KMS-11 (cell line): ENCODE results near the gene CYB5A.
"Not testable (repeated sequence)": the region's sequence is repeated elsewhere in the genome, so short reads cannot be mapped to it uniquely, and the experiment has no call there.

Source experiments
- H2AFZ ChIP-seq: fragments of 200-600 bp; sonication (generic); 2 replicates; pipeline ENCODE4 v1.6.1; 2016; ENCODE audit warnings: antibody characterized with exemption, mixed run types, low read depth
- H3K27ac ChIP-seq: fragments of 200-600 bp; sonication (generic); 2 replicates; pipeline ENCODE4 v1.6.1; 2016; ENCODE audit warnings: mild to moderate bottlenecking, mixed run types
- H3K27me3 ChIP-seq: fragments of 200-600 bp; sonication (generic); 2 replicates; pipeline ENCODE4 v1.6.1; 2017; ENCODE audit warnings: mild to moderate bottlenecking, low read depth, mixed run types, moderate library complexity; ENCODE audit not compliant: insufficient read depth
- H3K36me3 ChIP-seq: fragments of 200-600 bp; sonication (generic); 2 replicates; pipeline ENCODE4 v1.6.1; 2017; ENCODE audit warnings: mild to moderate bottlenecking, mixed run types; ENCODE audit not compliant: insufficient read depth
- H3K4me1 ChIP-seq: fragments of 200-600 bp; sonication (generic); 2 replicates; pipeline ENCODE4 v1.6.1; 2016; ENCODE audit warnings: mild to moderate bottlenecking, low read depth, mixed run types; ENCODE audit not compliant: poor library complexity, severe bottlenecking
- H3K4me2 ChIP-seq: fragments of 200-600 bp; sonication (generic); 2 replicates; pipeline ENCODE4 v1.7.0; 2016; ENCODE audit warnings: mild to moderate bottlenecking, mixed run types
- H3K4me3 ChIP-seq: fragments of 200-600 bp; sonication (generic); IDR thresholded peaks from 2 replicates; pipeline ENCODE4 v1.6.1; 2017; ENCODE audit warnings: low read depth, low read length, mixed read lengths; ENCODE audit not compliant: insufficient read depth
- H3K79me2 ChIP-seq: fragments of 200-600 bp; sonication (generic); 2 replicates; pipeline ENCODE4 v1.6.1; 2016; ENCODE audit warnings: low read depth, mixed run types; ENCODE audit not compliant: insufficient read depth
- H3K9ac ChIP-seq: fragments of 200-600 bp; sonication (generic); 2 replicates; pipeline ENCODE4 v1.6.1; 2016; ENCODE audit warnings: mild to moderate bottlenecking, mixed run types
- H4K20me1 ChIP-seq: fragments of 200-600 bp; sonication (generic); 2 replicates; pipeline ENCODE4 v1.6.1; 2016; ENCODE audit warnings: mild to moderate bottlenecking, mixed run types; ENCODE audit not compliant: insufficient read depth
- CTCF ChIP-seq: fragments of 200-600 bp; sonication (generic); conservative IDR thresholded peaks from 2 replicates; pipeline ENCODE4 v1.6.1; 2017; ENCODE audit warnings: low read depth, mild to moderate bottlenecking, antibody characterized with exemption, low read length, moderate library complexity, mixed read lengths

Gene CYB5A

GRCh38 chr18:74328206-74328605, 36.4 kb upstream of the CYB5A start:
- Histone ChIP-seq H4K20me1 (no peaks in the 10 kb centered on the region), H3K4me3 (no peak overlapping the region), H3K27me3 (no peaks in the 10 kb centered on the region), H3K4me1 (no peaks in the 10 kb centered on the region), H3K9ac (no peak overlapping the region), H2AFZ (no peak overlapping the region), H3K4me2 (no peak overlapping the region), H3K36me3 (no peaks in the 10 kb centered on the region), H3K27ac (no peak overlapping the region), H3K79me2 (no peaks in the 10 kb centered on the region)
- no peak for TF ChIP-seq CTCF

- not testable (repeated sequence) for H3K36me3 ChIP-seq, H3K27me3 ChIP-seq, H3K27ac ChIP-seq, H4K20me1 ChIP-seq, H3K4me1 ChIP-seq, H3K9ac ChIP-seq, H2AFZ ChIP-seq, H3K79me2 ChIP-seq, H3K4me3 ChIP-seq, H3K4me2 ChIP-seq
These were observed 35.0 kb upstream of the CYB5A start for GRCh38 chr18:74326791-74327190.

- Histone ChIP-seq H3K36me3 (no peaks in the 10 kb centered on the region), H3K4me3 (no peak overlapping the region), H3K79me2 (no peaks in the 10 kb centered on the region), H4K20me1 (no peaks in the 10 kb centered on the region), H2AFZ (no peak overlapping the region), H3K27me3 (no peaks in the 10 kb centered on the region), H3K4me2 (no peak overlapping the region), H3K27ac (no peak overlapping the region), H3K9ac (no peak overlapping the region), H3K4me1 (no peaks in the 10 kb centered on the region)
- TF ChIP-seq CTCF: no peak
These were observed 34.5 kb upstream of the CYB5A start for GRCh38 chr18:74326231-74326630.

GRCh38 chr18:74316257-74317170, 24.8 kb upstream of the CYB5A start:
- Histone ChIP-seq H3K4me2 (no peak overlapping the region), H3K79me2 (no peaks in the 10 kb centered on the region), H4K20me1 (no peaks in the 10 kb centered on the region), H2AFZ (no peak overlapping the region), H3K36me3 (no peaks in the 10 kb centered on the region), H3K4me3 (no peak overlapping the region), H3K4me1 (no peaks in the 10 kb centered on the region), H3K27me3 (no peaks in the 10 kb centered on the region), H3K9ac (no peak overlapping the region), H3K27ac (no peak overlapping the region)
- TF ChIP-seq CTCF: no peak

- Histone ChIP-seq H3K4me3 (no peak within 1 kb of the TSS), H3K4me1 (no peaks in the 10 kb centered on the region), H3K27me3 (no peaks in the 10 kb centered on the region), H3K27ac (no peak within 1 kb of the TSS), H4K20me1 (no peaks in the 10 kb centered on the region), H2AFZ (no peak within 1 kb of the TSS), H3K79me2 (no peaks in the 10 kb centered on the region), H3K36me3 (no peaks in the 10 kb centered on the region), H3K4me2 (no peak within 1 kb of the TSS), H3K9ac (no peak within 1 kb of the TSS)
- TF ChIP-seq CTCF: no peak
These were observed 23.9 kb upstream of the CYB5A start, which contains the start of gene C18orf63 for GRCh38 chr18:74315464-74316256. Gene C18orf63 (plus strand): TSS chr18:74315839. CDS start chr18:74317866, 2,027 bp downstream.
